ENCODE measurements around the gene YIPF2. TPM values are rescaled to one million over a fixed set of nuclear protein-coding genes. Genes with fewer than 3 reads are reported as not detected.
"Not testable (repeated sequence)": the region's sequence is repeated elsewhere in the genome, so short reads cannot be mapped to it uniquely, and the experiment has no call there.

YIPF2 gene
- total RNA-seq, 2 donors from 2014 or later: 47.0 to 47.9 TPM

DNA sequence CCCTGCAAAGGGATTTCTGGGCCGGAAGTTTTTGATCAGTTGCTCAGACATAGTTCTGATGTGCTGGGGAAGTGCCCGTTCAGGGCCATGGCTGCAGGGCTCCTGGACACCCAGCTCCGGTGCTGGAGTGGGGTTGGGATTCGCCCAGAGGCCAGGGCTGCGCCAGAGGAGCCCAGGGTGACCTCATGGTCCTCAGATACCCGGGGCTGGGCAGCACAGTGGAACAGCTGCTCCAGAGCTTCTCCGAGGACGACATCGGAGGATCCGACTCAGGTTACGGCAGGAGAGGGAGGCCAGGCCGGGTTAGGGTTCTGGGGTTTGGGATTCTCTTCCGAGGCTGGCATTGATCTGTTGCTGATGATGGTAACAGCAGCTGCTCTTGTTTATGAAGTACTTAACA lies 36.2 kb downstream of the YIPF2 start:
- no peak overlapping the region for H3K4me3 Mint-ChIP-seq
- no peak overlapping the region for H3K27ac Mint-ChIP-seq
- no peaks in the 10 kb centered on the region for H3K9me3 Mint-ChIP-seq
- no peak for DNase-seq
- H3K36me3 Mint-ChIP-seq (ENCODE audit: insufficient read depth in 2 of 2): no peaks in the 10 kb centered on the region
- no peaks in the 10 kb centered on the region for H3K27me3 Mint-ChIP-seq (ENCODE audit: low read depth)
- peaks cover 14% of the 10 kb centered on the region for H3K4me1 Mint-ChIP-seq (ENCODE audit: low read depth)
- no peak for ATAC-seq (replicated peaks in 1 of 2)

DNA sequence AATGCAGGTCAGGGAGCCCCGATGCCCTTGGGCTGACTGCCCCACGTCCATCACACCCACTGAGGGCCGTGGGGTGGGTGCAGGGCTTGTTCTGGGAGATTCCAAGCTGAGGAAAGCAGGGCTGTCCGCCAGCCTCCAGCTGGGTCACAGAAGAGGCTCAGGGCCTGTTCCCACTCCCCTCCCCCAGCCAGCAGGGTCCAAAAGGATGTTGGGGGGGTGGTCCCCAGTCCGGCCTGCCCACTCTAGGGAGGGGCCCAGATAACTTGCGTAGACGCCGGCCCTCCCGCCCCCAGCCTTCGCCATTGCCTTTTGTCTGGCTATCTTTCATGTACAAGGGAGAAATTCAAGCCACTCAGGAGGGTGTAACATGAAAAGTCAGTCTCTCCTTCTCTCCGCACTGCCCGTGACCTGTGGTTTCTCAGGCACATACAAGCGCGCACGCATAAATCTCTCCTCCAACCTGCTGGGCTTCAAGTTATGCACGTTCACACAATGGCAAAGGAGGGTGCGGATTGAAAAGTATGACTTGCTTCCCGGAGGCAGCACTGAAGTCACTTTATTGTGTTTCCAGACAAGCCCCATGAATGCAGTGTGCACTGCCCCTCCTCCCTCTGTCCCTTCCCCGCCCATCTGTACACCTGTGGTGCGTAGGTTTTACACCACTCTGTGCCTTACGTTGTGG lies 36.9 kb downstream of the YIPF2 start:
- no peak for ATAC-seq (replicated peaks in 1 of 2)

DNA sequence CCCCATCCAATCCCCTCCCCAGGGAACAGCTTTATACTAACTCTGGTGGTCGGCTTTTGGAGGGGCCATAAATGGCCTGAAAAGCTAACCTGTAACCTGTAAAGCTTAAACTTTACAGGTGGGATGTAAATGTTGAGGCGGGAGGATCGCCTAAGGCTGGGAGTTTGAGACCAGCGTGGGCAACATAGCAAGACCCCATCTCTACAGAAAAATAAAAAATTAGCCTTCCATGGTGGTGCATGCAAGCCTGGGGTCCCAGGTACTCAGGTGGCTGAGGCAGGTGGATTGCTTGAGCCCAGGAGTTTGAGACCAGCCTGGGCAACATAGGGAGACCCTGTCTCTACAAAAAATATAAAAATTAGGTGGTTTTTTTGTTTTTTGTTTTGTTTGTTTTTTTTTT lies 38.6 kb downstream of the YIPF2 start:
- Mint-ChIP-seq H3K36me3 (ENCODE audit: insufficient read depth in 2 of 2) (no peaks in the 10 kb centered on the region), H3K9me3 (no peaks in the 10 kb centered on the region), H3K4me1 (ENCODE audit: low read depth) (peaks cover 10% of the 10 kb centered on the region), H3K27me3 (ENCODE audit: low read depth) (no peaks in the 10 kb centered on the region), H3K27ac (no peak overlapping the region), H3K4me3 (no peak overlapping the region)
- DNase-seq (no peak), ATAC-seq (replicated peaks in 1 of 2) (no peak)

More for the DNA sequence above, 36.9 kb downstream of the YIPF2 start:
- H3K36me3 Mint-ChIP-seq (ENCODE audit: insufficient read depth in 2 of 2): no peaks in the 10 kb centered on the region
- DNase-seq: no peak
- H3K27me3 Mint-ChIP-seq (ENCODE audit: low read depth): no peaks in the 10 kb centered on the region
- H3K4me3 Mint-ChIP-seq: no peak overlapping the region
- no peaks in the 10 kb centered on the region for H3K9me3 Mint-ChIP-seq
- H3K27ac Mint-ChIP-seq: no peak overlapping the region
- H3K4me1 Mint-ChIP-seq (ENCODE audit: low read depth): peaks cover 7% of the 10 kb centered on the region

DNA sequence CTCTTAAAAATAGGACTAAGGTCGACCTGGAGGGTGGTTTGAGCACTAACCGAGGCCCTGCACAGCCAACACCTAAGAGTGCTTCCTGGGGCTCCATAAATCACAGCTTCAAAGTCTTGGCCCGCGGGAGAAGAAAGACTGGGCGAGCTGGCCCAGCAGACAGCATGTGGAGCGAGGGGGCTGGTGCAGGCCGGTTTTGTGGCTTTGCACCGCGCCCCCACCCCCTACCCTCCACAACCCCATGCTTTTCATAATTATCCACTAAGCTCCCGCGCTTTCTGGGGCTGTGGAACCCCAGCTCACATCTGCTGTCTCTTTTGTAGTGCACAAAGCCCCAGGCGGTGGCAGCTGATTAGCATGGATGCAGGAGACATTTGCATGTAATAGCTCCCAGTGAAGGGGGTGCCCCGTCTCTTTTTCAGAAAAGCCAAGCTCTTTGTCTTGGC lies 40.0 kb downstream of the YIPF2 start:
- no peak for DNase-seq
- Mint-ChIP-seq H3K27ac (no peak overlapping the region), H3K4me1 (ENCODE audit: low read depth) (peaks cover 14% of the 10 kb centered on the region), H3K9me3 (no peaks in the 10 kb centered on the region), H3K4me3 (no peak overlapping the region), H3K27me3 (ENCODE audit: low read depth) (no peaks in the 10 kb centered on the region), H3K36me3 (ENCODE audit: insufficient read depth in 2 of 2) (no peaks in the 10 kb centered on the region)
- ATAC-seq (replicated peaks in 1 of 2): no peak

DNA sequence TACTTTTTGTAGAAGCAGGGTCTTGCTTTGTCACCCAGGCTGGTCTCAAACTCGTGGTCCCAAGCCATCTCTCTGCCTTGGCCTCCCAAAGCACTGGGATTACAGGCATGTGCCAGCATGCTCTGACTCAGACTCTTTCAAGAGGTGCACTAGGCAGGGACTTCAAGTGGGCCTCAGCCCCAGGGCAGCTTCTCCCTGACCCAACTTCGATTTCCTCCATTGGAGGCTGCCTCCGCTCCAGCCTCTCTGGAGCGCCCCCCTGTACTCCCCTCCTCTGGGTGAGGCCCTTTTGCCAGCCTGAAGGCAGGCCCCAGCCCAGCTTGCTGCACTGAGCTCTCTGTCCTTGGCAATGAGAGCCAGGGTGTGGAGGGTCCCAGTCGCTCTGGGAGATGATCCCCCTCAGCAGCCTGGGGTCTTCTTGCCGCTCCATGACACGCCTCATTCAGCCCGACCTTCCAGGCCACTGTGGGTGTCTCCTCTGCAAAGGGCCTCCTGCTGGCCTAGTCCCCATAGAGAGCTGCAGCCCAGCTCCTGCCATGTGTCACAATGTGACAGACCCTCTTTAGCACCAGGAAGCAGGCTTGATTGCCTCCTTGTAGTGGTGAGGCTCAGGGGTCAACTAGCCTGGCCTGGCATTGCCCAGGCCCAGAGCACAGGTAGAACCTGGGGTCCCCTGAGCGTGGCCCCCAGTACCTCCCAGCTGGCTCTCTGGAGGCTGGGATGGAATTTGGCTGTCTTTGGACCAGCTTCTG lies 40.6 kb downstream of the YIPF2 start:
- Mint-ChIP-seq H3K4me3 (no peak overlapping the region), H3K27me3 (ENCODE audit: low read depth) (no peaks in the 10 kb centered on the region), H3K4me1 (ENCODE audit: low read depth) (peaks cover 14% of the 10 kb centered on the region), H3K9me3 (no peaks in the 10 kb centered on the region), H3K27ac (no peak overlapping the region), H3K36me3 (ENCODE audit: insufficient read depth in 2 of 2) (no peaks in the 10 kb centered on the region)
- DNase-seq (no peak), ATAC-seq (replicated peaks in 1 of 2) (no peak)

DNA sequence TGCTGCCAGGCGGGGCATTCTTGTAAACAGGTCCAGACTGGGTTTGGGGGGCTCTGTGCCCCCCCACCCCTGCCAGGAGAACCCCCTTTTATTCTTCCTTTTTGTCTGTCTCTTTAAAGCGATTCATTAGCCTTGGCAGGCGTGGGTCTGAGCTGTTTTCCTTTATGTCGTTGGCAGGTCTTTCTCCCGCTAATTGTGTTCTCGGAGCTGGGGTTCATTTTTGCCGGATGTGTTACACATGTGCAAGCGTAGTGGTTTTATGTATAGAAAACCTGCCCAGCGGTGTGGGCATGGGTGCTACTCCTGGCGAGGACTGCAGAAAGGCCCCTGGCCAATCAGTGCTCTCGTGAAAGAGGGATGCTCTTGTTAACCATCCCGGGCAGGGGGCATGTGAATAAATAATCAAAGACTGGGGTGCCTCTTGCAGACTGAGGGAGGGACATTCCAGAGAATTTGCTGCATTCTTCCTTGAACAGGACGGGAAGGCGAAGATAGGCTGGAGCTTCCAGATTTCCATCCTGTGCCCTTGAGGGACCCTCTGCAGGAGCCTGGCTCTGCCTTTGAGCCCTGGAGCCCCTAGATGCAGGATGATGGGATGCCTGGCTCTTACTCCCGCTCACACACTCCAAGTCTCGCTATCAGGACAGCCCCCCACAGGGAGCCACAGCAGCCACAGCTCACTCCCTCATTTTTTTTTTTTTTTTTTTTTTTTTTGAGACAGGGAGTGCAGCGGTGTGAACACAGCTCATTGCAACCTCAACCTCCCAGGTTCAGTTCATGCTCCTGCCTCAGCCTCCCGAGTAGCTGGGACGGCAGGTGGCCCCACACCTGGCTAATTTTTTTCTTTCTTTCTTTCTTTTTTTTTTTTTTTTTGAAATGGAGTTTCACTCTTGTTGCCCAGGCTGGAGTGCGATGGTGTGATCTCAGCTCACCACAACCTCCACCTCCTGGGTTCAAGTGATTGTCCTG lies 43.0 kb downstream of the YIPF2 start:
- ATAC-seq (replicated peaks in 1 of 2) (no peak), DNase-seq (no peak)
- Mint-ChIP-seq H3K9me3 (no peaks in the 10 kb centered on the region), H3K4me3 (no peak overlapping the region), H3K27ac (no peak overlapping the region), H3K36me3 (ENCODE audit: insufficient read depth in 2 of 2) (peaks cover 0 to 2% of the 10 kb centered on the region in 2 donors), H3K4me1 (ENCODE audit: low read depth) (peaks cover 14% of the 10 kb centered on the region), H3K27me3 (ENCODE audit: low read depth) (no peaks in the 10 kb centered on the region)

DNA sequence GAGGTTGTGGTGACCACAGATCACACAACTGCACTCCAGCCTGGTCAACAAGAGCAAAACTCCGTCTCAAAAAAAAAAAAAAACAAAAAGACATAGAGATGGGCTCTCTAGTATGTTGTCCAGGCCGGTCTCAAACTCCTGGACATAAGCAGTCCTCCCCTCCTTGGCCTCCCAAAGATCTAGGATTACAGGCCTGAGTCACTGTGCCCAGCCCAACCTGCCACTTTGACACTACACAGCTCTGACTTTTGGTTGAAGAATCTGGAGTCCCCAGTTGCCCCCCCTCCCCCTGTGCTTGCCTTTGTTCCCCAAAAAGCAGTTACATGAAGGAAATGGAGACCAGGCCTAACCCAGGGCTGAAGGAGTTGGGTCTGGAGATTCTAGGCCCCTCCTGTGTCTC lies 44.2 kb downstream of the YIPF2 start:
- no peak for ATAC-seq (replicated peaks in 1 of 2)
- DNase-seq: no peak
- Mint-ChIP-seq H3K27me3 (ENCODE audit: low read depth) (no peaks in the 10 kb centered on the region), H3K9me3 (no peaks in the 10 kb centered on the region), H3K36me3 (ENCODE audit: insufficient read depth in 2 of 2) (peaks cover under 1 to 2% of the 10 kb centered on the region in 2 donors), H3K4me1 (ENCODE audit: low read depth) (peaks cover 19% of the 10 kb centered on the region), H3K4me3 (no peak overlapping the region), H3K27ac (no peak overlapping the region)

DNA sequence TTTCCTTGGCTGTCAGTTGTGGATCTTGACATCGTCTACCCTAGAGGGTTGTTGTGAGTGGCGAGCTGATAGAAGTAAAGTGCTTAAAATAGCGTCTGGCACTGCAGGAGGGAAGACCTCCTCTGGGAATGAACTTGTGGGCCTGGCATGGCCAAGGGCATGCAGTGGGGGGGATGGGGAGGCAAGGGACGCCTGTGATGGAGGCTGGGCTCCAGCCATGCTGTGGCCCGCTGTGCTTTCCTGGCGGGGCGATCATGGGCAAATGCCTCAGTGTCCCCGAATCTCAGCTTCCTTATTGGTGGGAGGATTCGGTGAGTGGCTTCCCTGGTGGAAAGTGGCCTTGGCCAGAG lies 46.4 kb downstream of the YIPF2 start:
- peaks cover 4% of the 10 kb centered on the region in 2 donors for H3K36me3 Mint-ChIP-seq (ENCODE audit: insufficient read depth in 2 of 2)
- no peaks in the 10 kb centered on the region for H3K27me3 Mint-ChIP-seq (ENCODE audit: low read depth)
- H3K4me1 Mint-ChIP-seq (ENCODE audit: low read depth): peaks cover 36% of the 10 kb centered on the region
- no peaks in the 10 kb centered on the region for H3K9me3 Mint-ChIP-seq
- ATAC-seq (replicated peaks in 1 of 2): no peak
- H3K27ac Mint-ChIP-seq: no peak overlapping the region
- DNase-seq: no peak
- H3K4me3 Mint-ChIP-seq: no peak overlapping the region

DNA sequence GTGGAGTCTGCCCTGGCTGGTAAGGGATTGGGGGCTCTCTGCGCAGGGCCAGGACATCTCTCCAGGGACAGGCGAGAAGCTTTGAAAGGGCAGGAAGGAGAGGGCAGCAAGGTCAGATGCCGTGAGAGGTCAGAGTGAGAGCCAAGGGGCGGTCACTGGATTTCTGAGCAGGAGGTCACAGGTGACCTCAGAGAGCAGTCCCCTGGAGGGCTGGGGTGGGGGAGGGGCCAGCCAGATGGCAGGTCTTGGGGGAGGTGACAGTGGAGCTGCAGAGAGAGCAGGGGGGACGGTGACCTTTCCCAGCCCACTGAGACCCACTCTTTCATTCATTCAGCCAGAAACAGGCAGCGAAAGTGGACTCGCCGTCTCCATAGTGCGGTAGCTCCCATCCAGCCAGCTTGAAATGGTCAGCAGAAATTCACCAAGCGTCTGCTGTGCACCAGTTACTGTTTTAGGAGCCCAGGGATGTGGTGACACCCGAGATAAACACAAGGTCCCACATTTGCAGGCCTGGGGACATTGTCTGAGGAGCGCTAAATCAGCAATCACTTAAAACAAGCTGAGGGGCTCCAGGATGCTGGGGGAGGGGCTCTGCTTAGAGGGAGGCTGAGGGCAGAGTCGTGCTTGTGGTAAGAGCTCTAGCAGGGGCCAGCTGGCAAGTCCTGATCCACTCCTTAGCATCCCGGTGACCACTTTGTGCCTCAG lies 46.9 kb downstream of the YIPF2 start:
- no peak for ATAC-seq (replicated peaks in 1 of 2)

DNA sequence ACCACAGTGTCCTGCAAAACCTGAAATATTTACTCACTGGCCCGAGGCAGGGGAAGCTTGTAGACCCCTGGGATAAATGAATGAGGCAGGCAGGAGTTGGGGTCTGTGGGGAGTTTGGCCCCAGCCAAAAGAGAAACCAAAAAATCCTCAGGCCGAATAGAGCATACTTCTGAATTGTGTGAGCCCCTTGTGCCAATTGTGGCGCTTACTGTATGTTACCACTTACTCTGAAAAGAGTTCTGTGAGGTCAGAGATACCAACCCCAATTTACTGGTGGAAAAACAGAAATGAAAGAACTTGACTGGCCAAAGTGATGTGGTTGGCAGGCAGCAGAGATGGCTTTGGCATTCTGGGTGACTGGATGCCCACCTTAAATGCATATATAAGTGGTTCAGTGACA lies 50.2 kb downstream of the YIPF2 start:
- peak overlapping the region; percentile 56 for H3K27ac Mint-ChIP-seq

More for the DNA sequence above, 46.9 kb downstream of the YIPF2 start:
- H3K27me3 Mint-ChIP-seq (ENCODE audit: low read depth): no peaks in the 10 kb centered on the region
- no peak overlapping the region for H3K27ac Mint-ChIP-seq
- H3K9me3 Mint-ChIP-seq: no peaks in the 10 kb centered on the region
- H3K36me3 Mint-ChIP-seq (ENCODE audit: insufficient read depth in 2 of 2): peaks cover 4% of the 10 kb centered on the region in 2 donors
- H3K4me1 Mint-ChIP-seq (ENCODE audit: low read depth): peaks cover 41% of the 10 kb centered on the region
- no peak overlapping the region for H3K4me3 Mint-ChIP-seq
- no peak for DNase-seq

DNA sequence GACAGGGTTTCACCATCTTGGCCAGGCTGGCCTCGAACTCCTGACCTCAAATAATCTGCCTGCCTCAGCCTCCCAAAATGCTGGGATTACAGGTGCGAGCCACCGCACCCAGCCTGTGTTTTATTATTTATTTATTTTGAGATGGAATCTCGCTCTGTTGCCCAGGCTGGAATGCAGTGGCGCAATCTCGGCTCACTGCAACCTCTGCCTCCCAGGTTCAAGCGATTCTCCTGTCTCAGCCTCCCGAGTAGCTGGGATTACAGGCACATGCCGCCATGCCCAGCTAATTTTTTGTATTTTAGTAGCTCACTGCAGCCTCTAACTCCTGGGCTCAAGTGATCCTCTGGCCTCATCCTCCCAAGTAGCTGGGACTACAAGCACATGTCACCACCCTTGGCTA lies 50.8 kb downstream of the YIPF2 start:
- Mint-ChIP-seq H3K4me1 (ENCODE audit: low read depth) (peaks cover 50% of the 10 kb centered on the region), H3K27ac (peak overlapping the region; percentile 56), H3K4me3 (peak overlapping the region; percentile 53 to 79)
- not testable (repeated sequence) for ATAC-seq (replicated peaks in 1 of 2); H3K9me3 Mint-ChIP-seq; DNase-seq; H3K27me3 Mint-ChIP-seq (ENCODE audit: low read depth); H3K36me3 Mint-ChIP-seq (ENCODE audit: insufficient read depth in 2 of 2)

More for the DNA sequence above, 50.2 kb downstream of the YIPF2 start:
- no peaks in the 10 kb centered on the region for H3K9me3 Mint-ChIP-seq
- DNase-seq (peak in 1 of 2 donors; percentile 17), ATAC-seq (replicated peaks in 1 of 2) (peak; percentile 34 to 38)
- H3K4me1 Mint-ChIP-seq (ENCODE audit: low read depth): peaks cover 44% of the 10 kb centered on the region
- H3K4me3 Mint-ChIP-seq: peak overlapping the region; percentile 53 to 79
- H3K27me3 Mint-ChIP-seq (ENCODE audit: low read depth): no peaks in the 10 kb centered on the region
- peaks cover 4 to 7% of the 10 kb centered on the region in 2 donors for H3K36me3 Mint-ChIP-seq (ENCODE audit: insufficient read depth in 2 of 2)

DNA sequence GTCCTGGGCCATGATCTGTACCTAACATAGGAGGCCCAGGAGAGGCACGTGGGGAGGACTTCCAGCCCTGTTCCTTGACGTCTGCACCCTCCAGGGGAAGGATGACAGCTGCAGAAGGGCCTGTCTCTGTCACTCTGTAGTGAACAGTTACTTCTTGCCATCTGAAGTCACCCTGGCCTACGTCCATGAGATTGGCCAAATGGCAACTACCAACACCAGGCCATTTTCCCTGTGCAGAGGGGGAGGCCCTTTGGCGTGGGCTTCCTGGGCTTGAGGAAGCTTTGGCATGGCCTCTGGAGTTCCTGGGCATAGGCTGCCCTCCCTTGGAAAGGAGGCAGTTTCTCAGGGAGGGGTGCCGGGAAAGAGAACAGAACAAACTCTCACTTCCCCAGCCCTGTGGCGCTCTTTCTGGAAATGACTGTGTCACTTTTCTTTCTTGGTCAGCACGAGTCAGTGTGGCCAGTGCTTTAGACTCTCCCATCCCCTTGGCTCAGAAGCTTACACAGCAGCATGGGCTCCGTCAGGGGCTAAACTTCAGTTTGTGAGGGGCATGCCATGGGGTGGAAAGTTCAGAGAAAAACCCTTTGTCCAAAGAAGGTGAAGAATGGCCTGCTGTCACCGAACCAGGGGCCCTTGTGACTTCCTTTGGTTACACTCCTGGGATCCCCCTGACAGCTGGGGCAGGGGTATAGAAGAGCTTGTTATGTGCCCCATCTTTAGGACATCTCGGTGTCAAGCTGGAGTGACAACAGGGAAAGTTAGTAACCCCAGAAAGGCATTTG lies 51.8 kb downstream of the YIPF2 start:
- Mint-ChIP-seq H3K36me3 (ENCODE audit: insufficient read depth in 2 of 2) (peaks cover 4 to 9% of the 10 kb centered on the region in 2 donors), H3K27ac (peak overlapping the region; percentile 36), H3K4me3 (peak overlapping the region; percentile 68 to 77), H3K27me3 (ENCODE audit: low read depth) (no peaks in the 10 kb centered on the region), H3K4me1 (ENCODE audit: low read depth) (peaks cover 52% of the 10 kb centered on the region), H3K9me3 (no peaks in the 10 kb centered on the region)
- ATAC-seq (replicated peaks in 1 of 2) (peak; percentile 75 to 79), DNase-seq (peak; percentile 59 to 61)

Measured in activated T-cell treated with anti-CD3 and anti-CD28 coated beads, Interleukin-2, amount 50 U/mL, for 72 hours (primary cell).